Gastroesophageal sphincter (tissue), 3 donors: ENCODE data around the gene RPTN.

Source experiments
- EP300 ChIP-seq: sonication (generic); formaldehyde crosslinking; IDR thresholded peaks from one replicate; pipeline ENCODE4 v1.6.1; 2017; ENCODE audit warnings: antibody characterized with exemption, mild to moderate bottlenecking
- TF ChIP-seq, protein P1 (sequence below), 4 experiments: fragments of 200-600 bp in 2 of 4; fragments of 450-650 bp in 2 of 4; sonication (generic) in 1 of 4; IDR thresholded peaks; one replicate each; pipeline ENCODE4 v1.5.1; 2017 to 2019; ENCODE audit warnings: antibody characterized with exemption in 4 of 4, mild to moderate bottlenecking in 2 of 4, moderate library complexity in 2 of 4

DNA sequence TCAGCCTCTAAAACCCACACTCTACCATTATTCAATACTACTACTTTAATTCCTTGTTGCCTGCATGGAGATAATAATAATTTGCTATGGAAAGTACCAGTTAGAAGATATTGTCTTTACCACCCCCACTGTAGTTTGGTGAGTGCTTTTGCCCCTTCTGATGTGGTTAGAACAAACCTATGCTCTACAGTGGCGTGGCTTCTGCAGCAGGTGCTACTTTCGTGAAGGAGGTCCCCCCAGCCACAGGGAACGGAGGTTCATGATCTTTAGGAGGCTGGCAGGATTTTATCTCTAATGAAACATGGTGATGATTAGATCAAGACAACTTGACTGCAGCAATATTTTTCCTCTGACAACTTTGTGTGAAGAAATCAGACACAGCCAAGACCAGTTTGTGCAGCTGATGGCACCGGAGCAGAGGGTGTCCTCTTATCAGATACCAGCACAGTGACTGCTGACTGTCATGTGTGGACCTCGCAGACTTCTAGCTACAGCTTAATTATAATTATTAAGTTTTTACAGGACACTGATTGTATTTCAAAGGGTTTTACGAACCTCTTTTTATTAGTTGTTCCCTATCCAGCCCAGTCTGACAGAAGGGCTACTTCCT, 33.1 kb downstream of the RPTN start:
- TF ChIP-seq, protein P1, sequence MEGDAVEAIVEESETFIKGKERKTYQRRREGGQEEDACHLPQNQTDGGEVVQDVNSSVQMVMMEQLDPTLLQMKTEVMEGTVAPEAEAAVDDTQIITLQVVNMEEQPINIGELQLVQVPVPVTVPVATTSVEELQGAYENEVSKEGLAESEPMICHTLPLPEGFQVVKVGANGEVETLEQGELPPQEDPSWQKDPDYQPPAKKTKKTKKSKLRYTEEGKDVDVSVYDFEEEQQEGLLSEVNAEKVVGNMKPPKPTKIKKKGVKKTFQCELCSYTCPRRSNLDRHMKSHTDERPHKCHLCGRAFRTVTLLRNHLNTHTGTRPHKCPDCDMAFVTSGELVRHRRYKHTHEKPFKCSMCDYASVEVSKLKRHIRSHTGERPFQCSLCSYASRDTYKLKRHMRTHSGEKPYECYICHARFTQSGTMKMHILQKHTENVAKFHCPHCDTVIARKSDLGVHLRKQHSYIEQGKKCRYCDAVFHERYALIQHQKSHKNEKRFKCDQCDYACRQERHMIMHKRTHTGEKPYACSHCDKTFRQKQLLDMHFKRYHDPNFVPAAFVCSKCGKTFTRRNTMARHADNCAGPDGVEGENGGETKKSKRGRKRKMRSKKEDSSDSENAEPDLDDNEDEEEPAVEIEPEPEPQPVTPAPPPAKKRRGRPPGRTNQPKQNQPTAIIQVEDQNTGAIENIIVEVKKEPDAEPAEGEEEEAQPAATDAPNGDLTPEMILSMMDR (IDR thresholded peaks at IDR 0.05): no peak
- TF ChIP-seq EP300: no peak
